Keratinocyte (primary cell): ENCODE results near the gene MAN2A2. TPM values are rescaled to one million over a fixed set of nuclear protein-coding genes. Genes with fewer than 3 reads are reported as not detected.
"Not testable (repeated sequence)": the region's sequence is repeated elsewhere in the genome, so short reads cannot be mapped to it uniquely, and the experiment has no call there.

ENCODE experiments used
- DNase-seq: peaks from one replicate; pipeline ENCODE4 v3.0.0-alpha.2; 2011; ENCODE audit warnings: low read depth, missing footprints, low spot score
- FAIRE-seq: peaks from 2 replicates; lab custom pipeline; 2011; peaks lifted over from hg19 to GRCh38; lab: Jason Lieb, UNC
- H2AFZ ChIP-seq: 2 replicates; pipeline ENCODE4 v1.6.0; 2012; ENCODE audit warnings: low read length, control low read depth, inconsistent platforms; ENCODE audit not compliant: control insufficient read depth
- H3K27ac ChIP-seq: 2 replicates; pipeline ENCODE4 v1.5.1; 2011; ENCODE audit warnings: low read length; ENCODE audit not compliant: control insufficient read depth, insufficient read depth
- H3K27me3 ChIP-seq: 3 replicates; pipeline ENCODE4 v1.6.0; 2011; ENCODE audit warnings: low read length; ENCODE audit not compliant: control insufficient read depth, insufficient read depth; ENCODE audit errors: extremely low read depth
- H3K36me3 ChIP-seq, 2 experiments: 2 replicates in 1 of 2; 3 replicates in 1 of 2; pipeline ENCODE4 v1.5.1; 2011; ENCODE audit warnings: low read length in 2 of 2, mild to moderate bottlenecking in 1 of 2; ENCODE audit not compliant: control insufficient read depth in 2 of 2, insufficient read depth in 2 of 2; ENCODE audit errors: extremely low read depth in 1 of 2
- H3K4me1 ChIP-seq: 3 replicates; pipeline ENCODE4 v1.5.1; 2011; ENCODE audit warnings: low read length; ENCODE audit not compliant: control insufficient read depth, insufficient read depth; ENCODE audit errors: extremely low read depth
- H3K4me2 ChIP-seq: 3 replicates; pipeline ENCODE4 v1.6.0; 2011; ENCODE audit warnings: low read depth, low read length; ENCODE audit not compliant: control insufficient read depth, insufficient read depth; ENCODE audit errors: extremely low read depth
- H3K4me3 ChIP-seq, 3 experiments: fragments of 200-600 bp in 1 of 3; sonication (generic) in 1 of 3; 2 replicates in 2 of 3; 3 replicates in 1 of 3; pipeline ENCODE4 v1.5.1; 2011 to 2016; ENCODE audit warnings: low read length in 3 of 3, mild to moderate bottlenecking in 3 of 3, control low read depth in 2 of 3, inconsistent platforms in 1 of 3, low read depth in 1 of 3, mixed read lengths in 1 of 3, mixed run types in 1 of 3, moderate library complexity in 1 of 3; ENCODE audit not compliant: control insufficient read depth in 2 of 3, insufficient read depth in 2 of 3; ENCODE audit errors: extremely low read depth in 1 of 3
- H3K79me2 ChIP-seq: 2 replicates; pipeline ENCODE4 v1.6.0; 2012; ENCODE audit warnings: low read length; ENCODE audit not compliant: control insufficient read depth, insufficient read depth
- H3K9ac ChIP-seq: 3 replicates; pipeline ENCODE4 v1.6.0; 2011; ENCODE audit warnings: low read length; ENCODE audit not compliant: control insufficient read depth, insufficient read depth; ENCODE audit errors: extremely low read depth
- H3K9me1 ChIP-seq: 3 replicates; pipeline ENCODE4 v1.6.0; 2011; ENCODE audit warnings: low read length; ENCODE audit not compliant: control insufficient read depth, insufficient read depth; ENCODE audit errors: extremely low read depth
- H3K9me3 ChIP-seq: 2 replicates; pipeline ENCODE4 v1.5.1; 2012; ENCODE audit warnings: low read depth, low read length; ENCODE audit not compliant: control insufficient read depth
- H4K20me1 ChIP-seq: 3 replicates; pipeline ENCODE4 v1.6.0; 2011; ENCODE audit warnings: low read length; ENCODE audit not compliant: control insufficient read depth, insufficient read depth; ENCODE audit errors: extremely low read depth
- EZH2 ChIP-seq: IDR thresholded peaks from one replicate; pipeline ENCODE4 v1.6.1; 2012; ENCODE audit warnings: inconsistent platforms, mild to moderate bottlenecking, low read length, moderate library complexity
- dilution Hi-C: fragments of 300-500 bp; cut with MboI; formaldehyde crosslinking; loops from one replicate; pipeline ENCODE4 v1.7.0; 2020; ENCODE audit warnings: low sequenced_read_pairs; ENCODE audit not compliant: extremely low pct_ligation_motif_present
- polyA plus RNA-seq, 5 experiments: library from polyadenylated mRNA; depleted of rRNA in 3 of 5; stranded (reverse) in 3 of 5; stranded (forward) in 1 of 5; unstranded in 1 of 5; fragments of >200 nt; gene quantifications; 1 replicate in 1 of 5; 2 replicates in 3 of 5; 3 replicates in 1 of 5; pipeline versions ENCODE4 v1.2.1 to v1.2.3, GENCODE V29; 2011 to 2012; ENCODE audit warnings: missing spikeins in 2 of 5, low read depth in 1 of 5, low replicate concordance in 1 of 5
- TF ChIP-seq, protein P1 (sequence below), 3 experiments: IDR thresholded peaks in 1 of 3; conservative IDR thresholded peaks in 1 of 3; optimal IDR thresholded peaks in 1 of 3; 2 replicates in 2 of 3; 3 replicates in 1 of 3; pipeline versions ENCODE3 to v1.5.1; 2011; ENCODE audit warnings: low read length in 3 of 3, mild to moderate bottlenecking in 3 of 3, moderate library complexity in 2 of 3, control low read depth in 1 of 3, inconsistent platforms in 1 of 3; ENCODE audit not compliant: insufficient read depth in 2 of 3; ENCODE audit errors: extremely low read depth in 1 of 3

MAN2A2 gene
- polyA plus RNA-seq, 1 donor (not counting 4 experiments of a cell fraction or from before 2014, with no cell fraction given): 6.6 TPM

DNA sequence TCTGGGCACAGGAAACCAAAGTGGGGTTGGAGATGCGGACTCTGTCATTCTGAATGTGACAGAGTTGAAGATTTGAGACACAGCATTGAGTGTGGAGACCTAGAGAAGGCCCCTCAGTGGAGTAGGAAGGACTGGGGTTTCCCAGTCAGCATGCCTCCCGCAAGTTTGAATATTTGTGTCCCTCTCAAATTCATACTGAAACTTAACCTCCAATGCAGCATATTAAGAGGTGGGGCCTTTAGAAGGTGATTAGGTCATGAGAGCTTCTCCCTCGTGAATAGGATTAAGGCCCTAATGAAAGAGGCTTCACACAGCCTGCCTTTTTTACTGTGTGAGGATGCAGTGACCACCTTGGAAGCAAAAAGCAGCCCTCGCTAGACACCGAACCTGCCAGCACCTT, 21.3 kb downstream of the MAN2A2 start:
- Histone ChIP-seq H4K20me1 (no peaks in the 10 kb centered on the region), H2AFZ (no peak overlapping the region), H3K9me3 (no peaks in the 10 kb centered on the region), H3K27me3 (no peaks in the 10 kb centered on the region), H3K9me1 (no peaks in the 10 kb centered on the region), H3K4me1 (peaks cover 4% of the 10 kb centered on the region), H3K4me3 (no peak overlapping the region), H3K4me2 (no peak overlapping the region), H3K27ac (no peak overlapping the region), H3K36me3 (peaks cover 2 to 6% of the 10 kb centered on the region in 2 experiments), H3K9ac (no peak overlapping the region), H3K79me2 (no peaks in the 10 kb centered on the region)
- TF ChIP-seq, protein P1, sequence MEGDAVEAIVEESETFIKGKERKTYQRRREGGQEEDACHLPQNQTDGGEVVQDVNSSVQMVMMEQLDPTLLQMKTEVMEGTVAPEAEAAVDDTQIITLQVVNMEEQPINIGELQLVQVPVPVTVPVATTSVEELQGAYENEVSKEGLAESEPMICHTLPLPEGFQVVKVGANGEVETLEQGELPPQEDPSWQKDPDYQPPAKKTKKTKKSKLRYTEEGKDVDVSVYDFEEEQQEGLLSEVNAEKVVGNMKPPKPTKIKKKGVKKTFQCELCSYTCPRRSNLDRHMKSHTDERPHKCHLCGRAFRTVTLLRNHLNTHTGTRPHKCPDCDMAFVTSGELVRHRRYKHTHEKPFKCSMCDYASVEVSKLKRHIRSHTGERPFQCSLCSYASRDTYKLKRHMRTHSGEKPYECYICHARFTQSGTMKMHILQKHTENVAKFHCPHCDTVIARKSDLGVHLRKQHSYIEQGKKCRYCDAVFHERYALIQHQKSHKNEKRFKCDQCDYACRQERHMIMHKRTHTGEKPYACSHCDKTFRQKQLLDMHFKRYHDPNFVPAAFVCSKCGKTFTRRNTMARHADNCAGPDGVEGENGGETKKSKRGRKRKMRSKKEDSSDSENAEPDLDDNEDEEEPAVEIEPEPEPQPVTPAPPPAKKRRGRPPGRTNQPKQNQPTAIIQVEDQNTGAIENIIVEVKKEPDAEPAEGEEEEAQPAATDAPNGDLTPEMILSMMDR (optimal IDR thresholded peaks at IDR 0.05 in 1 of 3, IDR thresholded peaks at IDR 0.05 in 1 of 3, conservative IDR thresholded peaks at IDR 0.05 in 1 of 3; ENCODE audit: extremely low read depth in 1 of 3, insufficient read depth in 2 of 3, low read length in 3 of 3): no peak
- no peak for TF ChIP-seq EZH2
- dilution Hi-C loops: no loop called here
- FAIRE-seq (no peak), DNase-seq (no peak)

DNA sequence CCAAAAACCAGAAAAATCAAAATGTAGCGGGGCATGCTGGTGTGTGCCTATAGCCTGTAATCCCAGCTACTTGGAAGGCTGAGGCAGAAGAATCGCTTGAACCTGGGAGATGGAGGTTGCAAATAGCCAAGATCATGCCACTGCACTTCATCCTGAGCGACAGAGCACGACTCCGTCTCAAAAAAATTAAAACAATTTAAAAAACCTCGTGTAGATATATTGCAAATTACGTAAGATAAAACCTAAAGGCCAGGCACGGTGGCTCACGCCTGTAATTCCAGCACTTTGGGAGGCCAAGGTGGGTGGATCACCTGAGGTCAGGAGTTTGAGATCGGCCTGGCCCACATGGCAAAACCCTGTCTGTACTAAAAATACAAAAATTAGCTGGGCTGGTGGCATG, 23.7 kb downstream of the MAN2A2 start:
- H3K4me1 ChIP-seq: peaks cover 17% of the 10 kb centered on the region
- H3K9me1 ChIP-seq, H3K4me2 ChIP-seq, DNase-seq, H2AFZ ChIP-seq, H3K9me3 ChIP-seq, H3K4me3 ChIP-seq, H3K27ac ChIP-seq, FAIRE-seq, dilution Hi-C loops, H3K79me2 ChIP-seq, H3K36me3 ChIP-seq, H4K20me1 ChIP-seq, H3K9ac ChIP-seq, H3K27me3 ChIP-seq: not testable (repeated sequence)

DNA sequence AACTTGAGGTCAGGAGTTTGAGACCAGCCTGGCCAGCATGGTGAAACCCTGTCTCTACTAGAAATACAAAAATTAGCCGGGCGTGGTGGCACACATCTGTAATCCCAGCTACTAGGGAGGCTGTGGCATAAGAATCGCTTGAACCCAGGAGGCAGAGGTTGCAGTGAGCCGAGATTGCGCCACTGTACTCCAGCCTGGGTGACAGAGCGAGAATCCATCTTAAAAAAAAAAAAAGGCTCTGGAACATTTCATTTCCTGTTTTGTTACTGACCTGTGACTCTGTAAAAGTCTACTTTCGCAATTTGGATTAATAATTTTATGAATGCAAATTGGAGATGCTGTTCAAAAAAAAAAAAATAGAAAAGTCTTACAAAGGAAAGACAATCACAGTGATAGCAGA, 25.0 kb downstream of the MAN2A2 start:
- H3K4me2 ChIP-seq, H3K36me3 ChIP-seq, H3K9ac ChIP-seq, H3K79me2 ChIP-seq, H3K9me1 ChIP-seq, H3K27me3 ChIP-seq, H4K20me1 ChIP-seq, DNase-seq, dilution Hi-C loops, H3K27ac ChIP-seq, H3K4me3 ChIP-seq, FAIRE-seq, H3K9me3 ChIP-seq, H2AFZ ChIP-seq: not testable (repeated sequence)
- H3K4me1 ChIP-seq: peaks cover 20% of the 10 kb centered on the region
